ENCODE measurements around the gene ARPC5L.
"Not testable (repeated sequence)": the region's sequence is repeated elsewhere in the genome, so short reads cannot be mapped to it uniquely, and the experiment has no call there.

ARPC5L gene

GRCh38 chr9:124830593-124830992 lies 31.3 kb upstream of the ARPC5L start:
- H3K4me3 ChIP-seq (ENCODE audit: low read depth, low read length) = no peak overlapping the region
- no peaks in the 10 kb centered on the region for H3K27me3 ChIP-seq (ENCODE audit: control insufficient read depth, insufficient read depth, low read length)
- H3K4me1 ChIP-seq (ENCODE audit: control insufficient read depth, insufficient read depth, low read length) = peaks cover 9% of the 10 kb centered on the region
- no peak overlapping the region for H3K9ac ChIP-seq (ENCODE audit: low read depth, low read length)
- H3K9me3 ChIP-seq (ENCODE audit: control insufficient read depth, insufficient read depth, low read length) = no peaks in the 10 kb centered on the region
- H3K36me3 ChIP-seq (ENCODE audit: control insufficient read depth, insufficient read depth, low read length) = no peaks in the 10 kb centered on the region

DNA sequence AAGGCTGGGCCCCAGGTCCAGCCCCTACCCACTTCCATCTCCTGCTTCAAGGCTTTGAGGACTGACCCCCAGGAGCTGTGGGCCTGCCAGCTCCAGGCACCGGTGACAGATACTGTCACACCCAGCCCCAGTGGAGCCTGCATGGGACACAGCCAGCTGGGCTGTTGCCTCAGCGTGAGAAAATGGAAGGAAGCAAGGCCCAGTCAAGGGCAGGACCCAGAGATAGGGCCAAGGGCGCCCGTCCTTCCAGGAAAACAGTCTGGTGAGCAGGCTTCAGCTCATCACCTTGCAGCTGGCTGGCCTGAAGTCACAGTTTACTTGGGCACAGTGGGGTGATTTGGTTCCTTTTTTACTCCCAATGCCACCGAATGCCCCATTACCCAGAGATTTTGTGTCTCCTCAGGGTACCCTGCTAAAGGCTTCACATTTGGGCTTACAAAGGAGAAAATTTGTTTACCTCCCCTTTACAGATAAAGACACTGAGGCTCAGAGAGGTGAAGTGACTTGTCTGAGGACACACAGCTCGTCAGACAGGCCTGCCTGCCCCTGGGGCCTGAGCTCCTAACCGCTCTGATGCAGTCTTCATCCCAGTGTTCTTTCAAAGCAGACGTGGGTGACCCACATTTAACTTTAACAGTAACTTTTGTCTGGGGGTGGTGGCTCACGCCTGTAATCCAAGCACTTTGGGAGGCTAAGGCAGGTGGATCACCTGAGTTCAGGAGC lies 30.1 kb upstream of the ARPC5L start:
- Histone ChIP-seq H3K9ac (ENCODE audit: low read depth, low read length) (no peak overlapping the region), H3K36me3 (ENCODE audit: control insufficient read depth, insufficient read depth, low read length) (no peaks in the 10 kb centered on the region), H3K4me3 (ENCODE audit: low read depth, low read length) (no peak overlapping the region), H3K9me3 (ENCODE audit: control insufficient read depth, insufficient read depth, low read length) (no peaks in the 10 kb centered on the region), H3K27me3 (ENCODE audit: control insufficient read depth, insufficient read depth, low read length) (no peaks in the 10 kb centered on the region), H3K4me1 (ENCODE audit: control insufficient read depth, insufficient read depth, low read length) (peaks cover 9% of the 10 kb centered on the region)

GRCh38 chr9:124834591-124834990 lies 27.3 kb upstream of the ARPC5L start:
- Histone ChIP-seq H3K9ac (ENCODE audit: low read depth, low read length) (no peak overlapping the region), H3K9me3 (ENCODE audit: control insufficient read depth, insufficient read depth, low read length) (no peaks in the 10 kb centered on the region), H3K36me3 (ENCODE audit: control insufficient read depth, insufficient read depth, low read length) (no peaks in the 10 kb centered on the region), H3K4me1 (ENCODE audit: control insufficient read depth, insufficient read depth, low read length) (peaks cover 3% of the 10 kb centered on the region), H3K4me3 (ENCODE audit: low read depth, low read length) (no peak overlapping the region), H3K27me3 (ENCODE audit: control insufficient read depth, insufficient read depth, low read length) (no peaks in the 10 kb centered on the region)

GRCh38 chr9:124835026-124835557 lies 26.8 kb upstream of the ARPC5L start:
- H3K9ac ChIP-seq (ENCODE audit: low read depth, low read length) = no peak overlapping the region
- no peaks in the 10 kb centered on the region for H3K27me3 ChIP-seq (ENCODE audit: control insufficient read depth, insufficient read depth, low read length)
- no peak overlapping the region for H3K4me3 ChIP-seq (ENCODE audit: low read depth, low read length)
- no peaks in the 10 kb centered on the region for H3K9me3 ChIP-seq (ENCODE audit: control insufficient read depth, insufficient read depth, low read length)
- no peaks in the 10 kb centered on the region for H3K36me3 ChIP-seq (ENCODE audit: control insufficient read depth, insufficient read depth, low read length)
- H3K4me1 ChIP-seq (ENCODE audit: control insufficient read depth, insufficient read depth, low read length) = peaks cover 2% of the 10 kb centered on the region

DNA sequence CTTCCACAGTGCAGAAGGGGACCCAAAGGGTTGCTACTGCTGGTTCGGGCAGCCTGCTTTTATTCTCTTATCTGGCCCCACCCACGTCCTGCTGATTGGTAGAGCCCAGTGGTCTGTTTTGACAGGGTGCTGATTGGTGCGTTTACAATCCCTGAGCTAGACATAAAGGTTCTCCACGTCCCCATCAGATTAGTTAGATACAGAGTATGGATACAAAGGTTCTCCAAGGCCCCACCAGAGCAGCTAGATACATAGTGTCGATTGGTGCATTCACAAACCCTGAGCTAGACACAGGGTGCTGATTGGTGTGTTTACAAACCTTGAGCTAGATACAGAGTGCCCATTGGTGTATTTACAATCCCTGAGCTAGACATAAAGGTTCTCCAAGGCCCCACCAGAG lies 23.8 kb upstream of the ARPC5L start:
- not testable (repeated sequence) for H3K9me3 ChIP-seq (ENCODE audit: control insufficient read depth, insufficient read depth, low read length); H3K27me3 ChIP-seq (ENCODE audit: control insufficient read depth, insufficient read depth, low read length); H3K36me3 ChIP-seq (ENCODE audit: control insufficient read depth, insufficient read depth, low read length); H3K4me3 ChIP-seq (ENCODE audit: low read depth, low read length); H3K9ac ChIP-seq (ENCODE audit: low read depth, low read length); H3K4me1 ChIP-seq (ENCODE audit: control insufficient read depth, insufficient read depth, low read length)

DNA sequence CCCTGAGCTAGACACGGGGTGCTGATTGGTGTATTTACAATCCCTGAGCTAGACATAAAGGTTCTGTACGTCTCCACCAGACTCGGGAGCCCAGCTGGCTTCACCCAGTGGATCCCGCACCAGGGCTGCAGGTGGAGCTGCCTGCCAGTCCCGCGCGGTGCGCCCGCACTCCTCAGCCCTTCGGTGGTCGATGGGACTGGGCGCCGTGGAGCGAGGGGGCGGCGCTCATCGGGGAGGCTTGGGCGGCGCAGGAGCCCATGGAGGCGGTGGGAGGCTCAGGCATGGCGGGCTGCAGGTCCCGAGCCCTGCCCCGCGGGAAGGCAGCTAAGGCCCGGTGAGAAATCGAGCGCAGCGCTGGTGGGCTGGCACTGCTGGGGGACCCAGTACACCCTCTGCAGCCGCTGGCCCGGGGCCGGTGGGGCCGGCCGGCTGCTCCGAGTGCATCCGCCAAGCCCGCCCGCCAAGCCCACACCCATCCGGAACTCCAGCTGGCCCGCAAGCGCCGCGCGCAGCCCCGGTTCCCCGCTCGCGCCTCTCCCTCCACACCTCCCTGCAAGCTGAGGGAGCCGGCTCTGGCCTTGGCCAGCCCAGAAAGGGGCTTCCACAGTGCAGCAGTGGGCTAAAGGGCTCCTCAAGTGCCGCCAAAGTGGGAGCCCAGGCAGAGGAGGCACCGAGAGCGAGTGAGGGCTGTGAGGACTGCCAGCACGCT lies 23.2 kb upstream of the ARPC5L start:
- not testable (repeated sequence) for H3K9ac ChIP-seq (ENCODE audit: low read depth, low read length); H3K4me1 ChIP-seq (ENCODE audit: control insufficient read depth, insufficient read depth, low read length); H3K4me3 ChIP-seq (ENCODE audit: low read depth, low read length); H3K27me3 ChIP-seq (ENCODE audit: control insufficient read depth, insufficient read depth, low read length); H3K9me3 ChIP-seq (ENCODE audit: control insufficient read depth, insufficient read depth, low read length); H3K36me3 ChIP-seq (ENCODE audit: control insufficient read depth, insufficient read depth, low read length)

GRCh38 chr9:124839612-124840299 lies 22.2 kb upstream of the ARPC5L start:
- no peaks in the 10 kb centered on the region for H3K27me3 ChIP-seq (ENCODE audit: control insufficient read depth, insufficient read depth, low read length)
- H3K36me3 ChIP-seq (ENCODE audit: control insufficient read depth, insufficient read depth, low read length) = no peaks in the 10 kb centered on the region
- H3K9me3 ChIP-seq (ENCODE audit: control insufficient read depth, insufficient read depth, low read length) = no peaks in the 10 kb centered on the region
- H3K9ac ChIP-seq (ENCODE audit: low read depth, low read length) = no peak overlapping the region
- H3K4me3 ChIP-seq (ENCODE audit: low read depth, low read length) = no peak overlapping the region
- peaks cover 5% of the 10 kb centered on the region for H3K4me1 ChIP-seq (ENCODE audit: control insufficient read depth, insufficient read depth, low read length)

GRCh38 chr9:124840300-124840833 lies 21.6 kb upstream of the ARPC5L start:
- H3K36me3 ChIP-seq (ENCODE audit: control insufficient read depth, insufficient read depth, low read length) = no peaks in the 10 kb centered on the region
- no peaks in the 10 kb centered on the region for H3K9me3 ChIP-seq (ENCODE audit: control insufficient read depth, insufficient read depth, low read length)
- H3K9ac ChIP-seq (ENCODE audit: low read depth, low read length) = no peak overlapping the region
- H3K4me1 ChIP-seq (ENCODE audit: control insufficient read depth, insufficient read depth, low read length) = peaks cover 5% of the 10 kb centered on the region
- H3K27me3 ChIP-seq (ENCODE audit: control insufficient read depth, insufficient read depth, low read length) = no peaks in the 10 kb centered on the region
- H3K4me3 ChIP-seq (ENCODE audit: low read depth, low read length) = no peak overlapping the region

- H3K4me1 ChIP-seq (ENCODE audit: control insufficient read depth, insufficient read depth, low read length) = peaks cover 5% of the 10 kb centered on the region
- H3K4me3 ChIP-seq (ENCODE audit: low read depth, low read length) = no peak overlapping the region
- H3K9me3 ChIP-seq (ENCODE audit: control insufficient read depth, insufficient read depth, low read length) = no peaks in the 10 kb centered on the region
- H3K9ac ChIP-seq (ENCODE audit: low read depth, low read length) = no peak overlapping the region
- no peaks in the 10 kb centered on the region for H3K36me3 ChIP-seq (ENCODE audit: control insufficient read depth, insufficient read depth, low read length)
- no peaks in the 10 kb centered on the region for H3K27me3 ChIP-seq (ENCODE audit: control insufficient read depth, insufficient read depth, low read length)
Measured at GRCh38 chr9:124841075-124841821, 20.7 kb upstream of the ARPC5L start.

DNA sequence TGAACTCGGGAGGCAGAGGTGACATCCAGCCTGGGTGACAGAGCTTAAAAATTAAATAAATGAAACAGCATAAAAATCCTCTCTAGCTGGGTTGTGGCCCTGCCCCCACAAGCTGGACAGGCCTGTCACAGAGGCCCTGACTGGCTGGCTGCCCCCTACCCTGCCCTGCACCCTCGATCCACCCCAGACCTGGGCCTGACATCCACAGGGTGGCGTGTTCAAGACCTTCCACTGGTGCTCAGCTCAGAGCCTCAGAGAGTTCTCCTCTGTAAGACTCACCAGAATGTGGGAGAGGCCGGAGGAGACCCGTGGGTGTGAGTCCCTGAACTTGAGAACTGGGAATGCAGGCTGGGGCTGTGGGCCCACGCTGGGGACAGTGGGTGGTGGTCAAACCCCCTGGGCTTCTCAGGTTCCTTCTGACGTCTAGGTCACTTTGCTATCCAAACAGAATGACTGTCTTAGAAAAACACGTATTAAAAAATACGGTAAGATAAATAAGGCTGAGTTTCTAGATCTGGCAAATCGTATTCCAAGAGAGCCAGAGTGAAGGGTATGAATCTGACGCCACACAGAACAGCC lies 18.4 kb upstream of the ARPC5L start:
- H3K36me3 ChIP-seq (ENCODE audit: control insufficient read depth, insufficient read depth, low read length) = no peaks in the 10 kb centered on the region
- H3K9me3 ChIP-seq (ENCODE audit: control insufficient read depth, insufficient read depth, low read length) = no peaks in the 10 kb centered on the region
- H3K4me3 ChIP-seq (ENCODE audit: low read depth, low read length) = no peak overlapping the region
- no peak overlapping the region for H3K9ac ChIP-seq (ENCODE audit: low read depth, low read length)
- peaks cover 5% of the 10 kb centered on the region for H3K4me1 ChIP-seq (ENCODE audit: control insufficient read depth, insufficient read depth, low read length)
- H3K27me3 ChIP-seq (ENCODE audit: control insufficient read depth, insufficient read depth, low read length) = no peaks in the 10 kb centered on the region

- Histone ChIP-seq H3K27me3 (ENCODE audit: control insufficient read depth, insufficient read depth, low read length) (no peaks in the 10 kb centered on the region), H3K4me3 (ENCODE audit: low read depth, low read length) (no peak overlapping the region), H3K4me1 (ENCODE audit: control insufficient read depth, insufficient read depth, low read length) (peaks cover 5% of the 10 kb centered on the region), H3K9ac (ENCODE audit: low read depth, low read length) (no peak overlapping the region), H3K9me3 (ENCODE audit: control insufficient read depth, insufficient read depth, low read length) (no peaks in the 10 kb centered on the region), H3K36me3 (ENCODE audit: control insufficient read depth, insufficient read depth, low read length) (no peaks in the 10 kb centered on the region)
Measured at GRCh38 chr9:124844291-124844690, 17.6 kb upstream of the ARPC5L start.

Data from iPS-15b (cell line).